Dedifferentiated amniotic fluid mesenchymal stem cell (primary cell): ENCODE data around the gene ARR3.
"Not testable (repeated sequence)": the region's sequence is repeated elsewhere in the genome, so short reads cannot be mapped to it uniquely, and the experiment has no call there.

Experiments
- DNase-seq: peaks from one replicate; pipeline ENCODE4 v3.0.0-alpha.2; 2016; ENCODE audit errors: extremely low spot score

The ARR3 gene

DNA sequence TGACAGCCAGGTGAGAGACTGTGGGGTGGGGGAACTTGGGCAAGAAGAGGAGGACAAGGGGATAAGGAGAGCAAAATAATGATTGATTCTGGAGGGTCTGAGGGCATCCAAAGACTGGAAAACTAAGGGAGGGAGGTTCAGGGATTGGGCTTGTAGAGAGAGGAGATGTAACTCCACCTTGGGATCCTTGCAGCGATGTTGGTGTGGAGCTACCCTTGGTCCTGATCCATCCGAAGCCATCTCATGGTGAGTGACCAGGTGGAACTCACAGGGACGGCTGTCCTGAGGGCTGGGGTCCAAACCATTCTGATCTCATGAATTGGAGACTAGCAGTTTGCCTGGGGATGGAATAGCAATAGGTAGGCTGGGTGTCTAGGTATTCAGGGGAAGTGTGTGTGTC is 12.4 kb downstream of the ARR3 start:
- no peak for DNase-seq

- no peak for DNase-seq
Observed at GRCh38 chrX:70281951-70282350, 13.8 kb downstream of the ARR3 start, which contains the start of gene RAB41. Gene RAB41, plus strand, starts transcription at chrX:70282172. Its CDS starts 46 bp downstream, at chrX:70282218.

DNA sequence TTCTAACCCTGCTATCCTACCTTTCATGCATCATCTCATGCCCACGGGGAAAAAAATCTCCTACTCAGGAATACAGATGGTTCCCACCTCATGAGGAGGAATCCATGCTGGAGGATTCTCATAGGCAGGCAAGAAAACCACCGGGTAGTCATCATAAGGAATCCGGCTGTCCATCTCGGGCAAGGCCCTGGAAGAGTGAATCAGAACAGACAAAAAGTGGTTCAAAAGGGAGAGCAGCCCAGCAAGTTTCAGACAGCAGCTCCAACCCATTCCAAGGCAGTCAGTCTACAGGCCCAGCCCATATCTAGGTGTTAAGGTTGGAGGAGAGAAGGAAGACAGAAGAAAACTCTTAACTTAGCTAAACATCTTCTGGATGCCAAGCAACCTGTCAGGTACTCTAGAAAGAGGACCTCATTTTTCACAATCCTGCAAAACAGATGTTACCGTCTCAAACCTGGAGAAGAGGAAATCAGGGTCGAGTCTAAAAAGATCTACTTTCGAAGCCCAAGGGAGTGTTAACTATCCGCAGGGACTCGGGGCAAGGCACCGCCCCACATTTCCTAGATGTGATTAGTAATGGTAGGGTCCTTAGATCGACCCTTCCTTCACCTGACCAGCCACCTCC is 21.1 kb downstream of the ARR3 start:
- DNase-seq: no peak

DNA sequence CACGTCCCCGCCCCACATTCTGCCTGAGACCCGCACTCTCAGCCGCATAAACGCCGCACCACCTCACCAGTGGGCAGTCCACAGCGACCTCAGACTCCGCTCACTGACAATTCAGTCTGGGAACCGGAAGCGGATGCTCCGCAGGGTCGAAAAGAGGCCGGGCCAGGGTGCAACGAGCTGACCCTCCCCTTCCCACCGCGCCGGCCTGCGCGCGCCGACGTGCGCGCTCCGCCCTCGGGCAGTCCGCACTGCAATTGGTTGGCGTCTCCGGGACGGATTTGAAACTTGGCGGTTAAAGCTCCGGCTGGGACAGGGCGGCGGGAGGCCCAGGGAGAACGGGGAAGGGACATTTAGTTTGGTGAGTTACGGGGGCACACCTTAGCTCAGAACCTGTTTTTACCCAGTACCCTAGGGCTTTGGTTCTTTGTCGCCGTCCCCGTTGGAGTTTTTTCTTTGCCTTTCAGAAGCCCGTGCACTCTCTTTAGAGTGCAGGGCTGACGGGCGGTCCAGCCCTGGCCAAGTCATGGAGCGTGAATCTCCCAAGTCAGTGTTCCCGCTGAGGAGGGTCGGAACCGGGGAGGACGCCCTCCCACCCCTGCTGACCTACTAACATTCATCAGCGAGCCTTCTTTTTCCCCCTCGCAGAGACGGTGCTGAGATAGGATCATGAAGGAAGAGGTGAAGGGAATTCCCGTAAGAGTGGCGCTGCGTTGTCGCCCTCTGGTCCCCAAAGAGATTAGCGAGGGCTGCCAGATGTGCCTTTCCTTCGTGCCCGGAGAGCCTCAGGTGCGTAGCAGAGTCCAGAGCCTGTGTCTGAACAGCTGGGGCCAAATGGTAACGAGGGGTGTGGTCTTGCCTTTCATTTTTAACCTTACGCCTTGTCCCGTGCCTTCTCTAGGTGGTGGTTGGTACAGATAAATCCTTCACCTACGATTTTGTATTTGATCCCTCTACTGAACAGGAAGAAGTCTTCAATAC is 21.9 kb downstream of the ARR3 start, which contains the start of the genes KIF4A and PDZD11:
Gene KIF4A, plus strand, starts transcription at position 312 of the 978 bp plus-strand sequence. Its CDS starts 355 bp downstream, at position 667.
Gene PDZD11, minus strand, starts transcription at position 135 of the 978 bp plus-strand sequence. CDS start 586 bp downstream, outside the sequence.
- DNase-seq: peak; percentile 61

- no peak for DNase-seq
Observed at GRCh38 chrX:70292788-70293187, 24.7 kb downstream of the ARR3 start.

DNA sequence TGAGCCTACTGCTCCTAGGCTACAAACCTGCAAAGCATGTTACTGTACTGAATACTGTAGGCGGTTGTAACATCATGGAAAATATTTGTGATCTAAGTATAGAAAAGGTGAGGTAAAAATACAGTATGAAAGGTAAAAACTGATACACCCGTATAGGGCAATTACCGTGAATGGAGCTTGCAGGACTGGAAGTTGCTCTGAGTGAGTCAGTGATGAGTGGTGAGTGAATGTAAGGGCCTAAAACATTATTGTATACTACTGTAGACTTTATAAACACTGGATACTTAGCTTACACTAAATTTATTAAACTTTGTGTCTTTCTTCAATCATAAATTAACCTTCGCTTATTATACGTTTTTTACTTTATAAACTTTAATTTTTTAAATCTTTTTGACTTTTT is 25.5 kb downstream of the ARR3 start:
- no peak for DNase-seq

- DNase-seq: no peak
Observed at GRCh38 chrX:70301716-70302115, 33.6 kb downstream of the ARR3 start.

GRCh38 chrX:70313503-70313902 is 45.4 kb downstream of the ARR3 start:
- no peak for DNase-seq

DNA sequence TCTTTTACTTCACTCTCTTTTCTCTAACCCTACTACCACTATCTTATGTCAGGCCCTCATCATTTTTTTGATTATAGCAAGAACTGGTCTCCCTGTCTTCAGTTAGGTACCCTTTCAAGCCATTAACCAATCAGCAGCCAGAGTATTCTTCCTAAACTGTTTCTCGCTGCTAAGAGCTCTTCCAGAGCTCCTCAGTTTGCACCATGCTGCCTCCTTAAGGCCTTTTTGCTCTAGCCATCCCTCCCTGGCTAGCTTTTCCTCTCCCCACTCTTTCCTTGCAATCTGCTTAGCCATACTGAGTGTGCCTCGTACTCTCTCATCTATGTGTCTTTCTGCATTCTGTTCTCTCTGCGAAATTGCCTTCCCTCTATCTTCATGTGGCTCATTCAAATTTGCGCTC is 54.6 kb downstream of the ARR3 start:
- no peak for DNase-seq

DNA sequence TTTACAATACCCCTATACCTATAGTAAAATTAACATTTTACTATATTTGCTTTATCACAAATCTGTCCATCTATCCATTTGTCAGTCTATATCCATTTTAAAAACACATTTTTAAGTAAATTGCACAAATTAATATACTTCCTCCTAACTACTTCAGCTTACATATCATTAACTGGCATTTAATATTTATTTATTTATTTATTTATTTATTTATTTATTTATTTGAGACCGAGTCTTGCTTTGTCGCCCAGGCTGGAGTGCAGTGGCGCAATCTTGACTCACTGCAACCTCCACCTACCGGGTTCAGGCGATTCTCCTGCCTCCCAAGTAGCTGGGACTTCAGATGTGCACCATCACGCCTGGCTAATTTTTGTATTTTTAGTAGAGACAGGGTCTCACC is 55.5 kb downstream of the ARR3 start:
- not testable (repeated sequence) for DNase-seq

DNA sequence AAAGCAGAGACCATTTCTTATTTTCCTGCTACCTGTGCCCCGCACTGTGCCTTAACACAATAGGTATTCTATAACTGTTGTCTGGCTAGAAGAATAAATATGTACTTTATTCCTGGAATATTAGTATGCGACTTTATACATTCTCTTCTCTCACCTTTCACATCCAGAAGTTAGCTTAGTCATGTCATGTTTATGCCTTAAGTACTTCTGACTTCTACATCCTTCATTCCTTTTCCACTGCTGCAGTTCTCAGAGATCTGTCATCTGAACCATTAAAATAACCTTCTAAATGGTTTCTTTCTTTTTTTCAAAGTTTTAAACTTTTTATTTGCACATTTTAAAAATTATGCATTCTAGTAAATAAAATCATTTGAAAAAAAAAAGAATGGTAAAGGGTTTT is 56.2 kb downstream of the ARR3 start:
- no peak for DNase-seq

DNA sequence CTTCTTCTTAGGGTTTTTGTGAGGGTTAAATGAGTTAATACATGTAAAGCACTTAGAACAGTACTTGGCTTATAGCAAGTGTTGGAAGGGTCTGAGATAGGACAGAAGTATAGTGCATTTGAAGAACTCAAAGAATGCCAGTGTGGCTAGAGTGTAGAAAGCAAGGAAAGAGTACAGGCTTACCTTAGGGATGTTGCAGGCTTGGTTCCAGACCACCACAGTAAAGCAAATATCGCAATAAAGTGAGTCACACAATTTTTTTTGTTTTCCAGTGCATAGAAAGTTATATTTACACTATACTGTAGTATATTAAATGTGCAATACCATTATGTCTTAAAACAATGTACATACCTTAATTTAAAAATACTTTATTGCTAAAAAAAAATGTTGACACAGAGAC is 63.0 kb downstream of the ARR3 start:
- DNase-seq: no peak
